Nucleus accumbens (tissue), 56 donors: ENCODE data around the gene CATSPERZ.
"Not testable (repeated sequence)": the region's sequence is repeated elsewhere in the genome, so short reads cannot be mapped to it uniquely, and the experiment has no call there.

Experiments
- DNase-seq, 56 donors: peaks; one replicate each; lab custom pipeline; 2025; lab: John Stamatoyannopoulos, UW

The CATSPERZ gene

GRCh38 chr11:64316672-64317324 is 16.6 kb downstream of the CATSPERZ start:
- DNase-seq, result peak in 2 of 56 donors; percentile 52 to 63

GRCh38 chr11:64317325-64317960 is 17.3 kb downstream of the CATSPERZ start, which contains the start of gene TRMT112:
Gene TRMT112, minus strand, starts transcription at chr11:64317559. Its CDS starts 33 bp downstream, at chr11:64317526.
- DNase-seq, result peak; percentile 75 to 99 (median 96)

GRCh38 chr11:64317961-64318765 is 18.0 kb downstream of the CATSPERZ start, which contains the start of gene PRDX5:
Gene PRDX5, plus strand, starts transcription at chr11:64318121. Its CDS starts 95 bp downstream, at chr11:64318216.
- DNase-seq, result peak; percentile 60 to 98 (median 95)

GRCh38 chr11:64318766-64319761 is 18.9 kb downstream of the CATSPERZ start:
- DNase-seq, result no peak

GRCh38 chr11:64320556-64320955 is 20.4 kb downstream of the CATSPERZ start:
- no peak for DNase-seq

- DNase-seq, result no peak
Observed at GRCh38 chr11:64321026-64321425, 20.9 kb downstream of the CATSPERZ start.

GRCh38 chr11:64321533-64321932 is 21.4 kb downstream of the CATSPERZ start:
- DNase-seq, result no peak

GRCh38 chr11:64322925-64323260 is 22.7 kb downstream of the CATSPERZ start:
- no peak for DNase-seq

- DNase-seq, result no peak
Observed at GRCh38 chr11:64323373-64323772, 23.2 kb downstream of the CATSPERZ start.

- DNase-seq, result not testable (repeated sequence)
Observed at GRCh38 chr11:64323984-64324383, 23.8 kb downstream of the CATSPERZ start.

- no peak for DNase-seq
Observed at GRCh38 chr11:64324692-64325469, 24.7 kb downstream of the CATSPERZ start.

GRCh38 chr11:64327375-64327774 is 27.2 kb downstream of the CATSPERZ start:
- DNase-seq, result no peak

- DNase-seq, result no peak
Observed at GRCh38 chr11:64327993-64328392, 27.8 kb downstream of the CATSPERZ start.

- DNase-seq, result no peak
Observed at GRCh38 chr11:64330888-64331287, 30.7 kb downstream of the CATSPERZ start.

GRCh38 chr11:64331569-64332371 is 31.6 kb downstream of the CATSPERZ start:
- DNase-seq, result peak in 8 of 56 donors; percentile 7 to 38 (median 28)

GRCh38 chr11:64333556-64333955 is 33.4 kb downstream of the CATSPERZ start:
- no peak for DNase-seq

- no peak for DNase-seq
Observed at GRCh38 chr11:64334764-64335735, 34.9 kb downstream of the CATSPERZ start.
